8988T (cell line): ENCODE measurements around the gene NLRP5.
"Not testable (repeated sequence)": the region's sequence is repeated elsewhere in the genome, so short reads cannot be mapped to it uniquely, and the experiment has no call there.

Source experiments
- DNase-seq: peaks from one replicate; pipeline ENCODE4 v3.0.0; 2011

NLRP5 gene

GRCh38 chr19:56099638-56100539 is 113.3 kb downstream of the NLRP5 start:
- DNase-seq: no peak

GRCh38 chr19:56101095-56101494 is 114.5 kb downstream of the NLRP5 start:
- no peak for DNase-seq

GRCh38 chr19:56101746-56102535 is 115.4 kb downstream of the NLRP5 start:
- no peak for DNase-seq

DNA sequence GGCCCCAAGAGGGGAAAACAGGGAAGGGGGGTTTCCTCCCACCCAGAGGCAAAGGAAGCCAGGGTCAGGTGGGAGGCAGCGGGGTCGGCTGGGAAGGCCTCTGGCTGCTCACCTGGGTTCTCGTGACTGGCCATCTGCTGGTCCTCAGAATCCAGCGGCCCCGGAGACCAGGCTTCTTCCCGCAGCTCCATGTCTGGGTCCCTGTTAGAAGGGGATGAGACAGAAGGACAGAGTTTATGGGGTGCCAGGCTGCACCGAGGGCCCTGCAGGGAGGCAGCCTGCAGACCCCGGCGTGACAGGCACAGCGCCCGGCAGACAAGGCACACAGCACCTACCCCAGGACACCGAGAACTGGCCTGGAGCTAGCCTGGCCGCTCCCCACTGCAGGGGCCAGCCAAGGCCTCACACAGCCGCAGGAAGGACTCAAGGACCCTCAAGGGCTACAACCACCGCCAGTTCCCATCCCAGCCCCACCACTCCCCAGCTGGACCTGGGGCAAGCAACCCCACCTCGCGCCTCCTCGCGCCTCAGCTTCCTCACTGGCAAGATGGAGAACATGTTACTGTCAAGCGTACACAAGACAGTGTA is 116.5 kb downstream of the NLRP5 start:
- no peak for DNase-seq

DNA sequence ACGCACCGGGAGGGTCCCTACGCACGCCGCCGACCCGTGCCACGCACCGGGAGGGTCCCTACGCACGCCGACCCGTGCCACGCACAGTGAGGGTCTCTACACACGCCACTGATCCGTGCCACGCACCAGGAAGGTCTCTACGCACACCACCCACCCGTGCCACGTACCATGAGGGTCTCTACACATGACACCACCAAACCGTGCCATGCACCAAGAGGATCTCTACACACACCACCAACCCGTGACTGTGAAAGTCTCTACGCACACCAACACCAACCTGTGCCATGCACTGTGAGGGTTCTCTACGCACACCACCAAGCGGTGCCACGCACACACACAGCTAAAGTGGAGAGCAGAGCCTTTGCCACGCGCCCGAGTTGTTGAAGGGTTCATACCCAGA is 117.8 kb downstream of the NLRP5 start:
- DNase-seq: no peak

GRCh38 chr19:56105090-56105701 is 118.6 kb downstream of the NLRP5 start:
- DNase-seq: peak; percentile 76

DNA sequence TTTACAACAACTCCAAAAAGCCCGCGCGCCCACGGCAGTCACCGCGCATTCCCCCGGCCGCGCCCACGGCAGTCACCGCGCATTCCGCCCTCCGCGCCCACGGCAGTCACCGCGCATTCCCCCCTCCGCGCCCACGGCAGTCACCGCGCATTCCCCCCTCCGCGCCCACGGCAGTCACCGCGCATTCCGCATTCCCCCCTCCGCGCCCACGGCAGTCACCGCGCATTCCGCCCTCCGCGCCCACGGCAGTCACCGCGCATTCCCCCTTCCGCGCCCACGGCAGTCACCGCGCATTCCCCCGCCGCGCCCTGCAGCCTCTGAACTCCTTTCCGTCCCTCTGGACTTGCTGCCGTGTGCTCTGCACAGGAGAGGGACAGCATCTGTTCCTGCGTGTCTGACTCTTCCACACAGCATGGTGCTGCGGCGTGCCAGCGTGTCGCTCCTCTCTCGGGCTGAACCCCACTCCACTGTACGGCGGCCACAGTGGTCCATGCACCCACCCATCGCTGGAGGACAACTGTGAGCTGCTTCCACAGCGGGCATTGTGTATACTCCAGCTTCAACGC is 119.3 kb downstream of the NLRP5 start:
- DNase-seq: not testable (repeated sequence)

DNA sequence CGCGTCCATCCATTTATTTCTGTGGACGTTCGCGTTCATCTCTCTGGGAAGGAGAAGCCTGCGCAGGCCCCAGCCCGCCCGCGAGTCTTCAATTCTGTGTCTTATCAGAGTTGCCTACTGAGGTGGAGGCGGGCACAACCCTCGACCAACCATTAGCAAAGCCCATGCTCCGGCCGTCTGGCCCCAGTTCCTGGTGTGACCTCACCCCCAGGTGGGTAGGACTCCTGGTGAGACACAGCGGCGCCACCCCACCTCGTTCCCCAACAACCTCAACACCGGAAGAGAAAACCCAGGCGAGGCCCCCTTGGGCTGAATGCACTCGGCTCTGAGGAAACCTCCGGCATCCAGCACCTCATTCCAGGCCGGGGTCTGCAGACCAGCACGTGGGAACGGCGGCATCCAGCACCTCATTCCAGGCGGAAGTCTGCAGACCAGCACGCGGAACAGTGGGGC is 119.8 kb downstream of the NLRP5 start:
- DNase-seq: no peak

GRCh38 chr19:56106993-56107392 is 120.4 kb downstream of the NLRP5 start:
- DNase-seq: no peak

DNA sequence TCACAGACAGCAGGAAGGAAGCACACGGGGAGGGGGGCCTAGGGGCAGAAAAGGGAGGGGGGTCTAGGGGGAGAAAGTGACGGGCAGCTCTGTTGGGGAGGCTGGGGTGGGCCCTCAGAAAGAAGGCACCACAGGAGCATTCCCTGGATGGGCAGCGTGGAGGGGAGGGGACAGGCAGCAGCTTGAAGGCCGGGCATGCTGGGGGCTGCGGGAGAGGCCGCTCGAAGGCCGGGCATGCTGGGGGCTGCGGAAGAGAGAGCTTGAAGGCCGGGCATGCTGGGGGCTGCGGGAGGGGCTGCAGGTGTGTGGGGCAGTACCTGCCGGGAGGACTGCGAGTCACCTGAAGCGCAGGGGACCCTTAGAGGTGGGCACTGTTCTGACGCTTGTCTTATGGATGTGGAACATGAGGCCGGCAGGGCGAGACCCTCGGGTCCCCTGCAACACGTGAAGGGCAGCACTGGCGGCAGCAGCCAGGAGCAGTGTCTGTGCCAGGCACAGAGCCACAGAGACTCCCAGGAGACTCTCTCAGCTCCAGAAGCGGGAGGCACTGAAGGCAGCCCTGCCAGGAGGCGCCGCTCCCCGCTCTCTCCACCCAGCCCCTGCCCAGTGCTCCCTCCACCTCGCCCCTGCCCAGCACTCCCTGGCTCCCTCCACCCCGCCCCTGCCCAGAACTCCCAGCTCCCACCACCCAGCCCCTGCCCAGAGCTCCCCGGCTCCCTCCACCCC is 121.2 kb downstream of the NLRP5 start:
- no peak for DNase-seq

DNA sequence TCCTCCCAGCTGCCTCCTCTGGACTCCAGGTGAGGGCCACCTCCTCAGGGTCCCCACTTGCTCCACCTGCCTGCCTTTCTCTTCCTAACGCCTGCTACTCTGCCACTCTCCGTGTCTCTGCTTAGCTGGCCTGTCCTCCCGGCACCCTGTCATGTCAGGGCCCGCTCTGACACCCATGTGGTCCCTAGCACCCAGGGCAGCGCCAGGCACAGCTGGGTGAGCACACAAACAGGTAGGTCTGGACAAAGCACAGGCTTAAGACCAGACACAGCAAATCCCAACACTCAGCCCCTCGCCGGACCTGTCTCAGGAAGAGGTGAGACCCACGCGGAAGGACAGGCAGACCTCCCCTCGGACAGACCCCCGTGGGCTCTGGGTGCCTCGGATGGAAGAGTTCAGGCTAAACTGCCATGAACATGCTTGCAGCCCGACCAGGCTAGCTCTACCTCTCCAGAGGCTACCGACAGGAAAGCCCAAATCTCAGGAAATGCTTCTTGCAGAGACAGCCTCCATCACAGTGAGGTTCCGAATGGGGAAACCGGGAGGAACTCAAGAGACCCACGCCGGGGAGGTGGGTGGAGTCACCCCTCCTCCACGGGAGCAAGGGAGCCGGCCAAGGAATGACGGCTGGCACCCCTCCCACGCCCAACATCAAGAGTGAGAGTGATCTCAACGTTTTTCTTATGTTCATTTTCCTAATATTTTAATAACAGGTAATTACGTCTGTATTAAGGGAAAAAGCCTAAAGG is 122.0 kb downstream of the NLRP5 start:
- no peak for DNase-seq

DNA sequence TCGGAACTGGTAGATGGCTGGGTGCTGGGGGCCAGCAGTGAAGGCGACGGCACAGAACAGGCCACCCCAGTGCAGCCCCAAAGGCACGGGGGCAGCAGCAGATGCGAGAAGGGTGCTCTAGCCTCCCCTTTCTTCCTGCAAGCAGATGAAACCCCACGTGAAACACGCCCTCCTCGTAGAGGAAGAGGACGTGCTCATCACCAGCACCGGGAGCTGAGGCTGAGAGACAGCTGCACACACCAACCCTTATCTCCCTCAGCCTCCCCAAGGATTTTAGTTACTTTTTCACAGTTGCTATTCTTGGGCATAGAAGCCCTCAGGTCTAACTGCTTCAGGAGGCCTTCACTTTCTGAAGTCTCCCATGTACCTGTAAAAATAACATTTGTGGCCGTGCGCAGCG is 122.7 kb downstream of the NLRP5 start:
- DNase-seq: no peak

GRCh38 chr19:56110515-56111448 is 124.2 kb downstream of the NLRP5 start:
- DNase-seq: no peak
